Mesenchymal stem cell (in vitro differentiated cells and primary cell): ENCODE measurements around the gene SCYL2. TPM values are rescaled to one million over a fixed set of nuclear protein-coding genes. Genes with fewer than 3 reads are reported as not detected.

Experiments
- DNase-seq: peaks from one replicate; pipeline ENCODE4 v3.0.0-alpha.2; 2013
- H2AFZ ChIP-seq: one replicate; pipeline ENCODE4 v1.6.1; 2013; ENCODE audit warnings: low read depth, mild to moderate bottlenecking, control low read depth, inconsistent platforms, low read length, moderate library complexity
- H2AK5ac ChIP-seq: 2 replicates; pipeline ENCODE4 v1.6.1; 2013; ENCODE audit warnings: low read length, moderate library complexity, mild to moderate bottlenecking, inconsistent platforms; ENCODE audit not compliant: severe bottlenecking
- H2BK120ac ChIP-seq: one replicate; pipeline ENCODE4 v1.6.1; 2013; ENCODE audit warnings: low read depth, mild to moderate bottlenecking, inconsistent platforms, low read length, moderate library complexity
- H2BK12ac ChIP-seq, 2 experiments: one replicate each; pipeline ENCODE4 v1.6.1; 2013; ENCODE audit warnings: inconsistent platforms in 2 of 2, low read length in 2 of 2, mild to moderate bottlenecking in 2 of 2, moderate library complexity in 2 of 2, control low read depth in 1 of 2
- H2BK15ac ChIP-seq: one replicate; pipeline ENCODE4 v1.6.1; 2013; ENCODE audit warnings: mild to moderate bottlenecking, low read depth, inconsistent platforms; ENCODE audit not compliant: poor library complexity, severe bottlenecking
- H2BK5ac ChIP-seq: 2 replicates; pipeline ENCODE4 v1.6.1; 2013; ENCODE audit warnings: low read depth, mild to moderate bottlenecking, low read length, control low read depth, inconsistent platforms; ENCODE audit not compliant: poor library complexity, severe bottlenecking
- H3K14ac ChIP-seq, 2 experiments: one replicate each; pipeline ENCODE4 v1.6.1; 2013; ENCODE audit warnings: inconsistent platforms in 2 of 2, low read length in 2 of 2, control low read depth in 1 of 2, mild to moderate bottlenecking in 1 of 2, moderate library complexity in 1 of 2
- H3K18ac ChIP-seq, 2 experiments: one replicate each; pipeline ENCODE4 v1.6.1; 2013; ENCODE audit warnings: inconsistent platforms in 2 of 2, low read length in 2 of 2, control low read depth in 1 of 2, low read depth in 1 of 2, mild to moderate bottlenecking in 1 of 2
- H3K23ac ChIP-seq, 2 experiments: one replicate each; pipeline ENCODE4 v1.6.1; 2013; ENCODE audit warnings: inconsistent platforms in 2 of 2, low read length in 2 of 2, mild to moderate bottlenecking in 2 of 2, moderate library complexity in 2 of 2, control low read depth in 1 of 2
- H3K27ac ChIP-seq: 2 replicates; pipeline ENCODE4 v1.5.1; 2013; ENCODE audit warnings: mild to moderate bottlenecking, moderate library complexity, low read length, control low read depth, inconsistent platforms; ENCODE audit not compliant: poor library complexity, severe bottlenecking
- H3K27me3 ChIP-seq, 2 experiments: 2 replicates each; pipeline versions ENCODE4 v1.6.1 to v1.7.0; 2013; ENCODE audit warnings: low read length in 2 of 2, mild to moderate bottlenecking in 2 of 2, moderate library complexity in 2 of 2, control low read depth in 1 of 2, inconsistent platforms in 1 of 2; ENCODE audit not compliant: control insufficient read depth in 1 of 2, insufficient read depth in 1 of 2
- H3K36me3 ChIP-seq, 2 experiments: 2 replicates each; pipeline versions ENCODE4 v1.6.1 to v1.7.0; 2013; ENCODE audit warnings: low read length in 2 of 2, control low read depth in 1 of 2, inconsistent platforms in 1 of 2, low read depth in 1 of 2, mild to moderate bottlenecking in 1 of 2; ENCODE audit not compliant: insufficient read depth in 2 of 2, control insufficient read depth in 1 of 2
- H3K4ac ChIP-seq, 2 experiments: one replicate each; pipeline ENCODE4 v1.6.1; 2013; ENCODE audit warnings: inconsistent platforms in 2 of 2, low read length in 2 of 2, mild to moderate bottlenecking in 2 of 2, moderate library complexity in 2 of 2, control low read depth in 1 of 2, low read depth in 1 of 2
- H3K4me1 ChIP-seq: 2 replicates; pipeline ENCODE4 v1.6.1; 2013; ENCODE audit warnings: low read depth, low read length, control low read depth; ENCODE audit not compliant: control insufficient read depth, insufficient read depth
- H3K4me2 ChIP-seq: 2 replicates; pipeline ENCODE4 v1.6.1; 2013; ENCODE audit warnings: low read length, mild to moderate bottlenecking, inconsistent platforms; ENCODE audit not compliant: poor library complexity, severe bottlenecking
- H3K4me3 ChIP-seq, 2 experiments: 2 replicates each; pipeline versions ENCODE4 v1.5.1 to v1.7.0; 2013; ENCODE audit warnings: low read length in 2 of 2, mild to moderate bottlenecking in 2 of 2, control low read depth in 1 of 2, low read depth in 1 of 2; ENCODE audit not compliant: insufficient read depth in 1 of 2
- H3K79me1 ChIP-seq: replicated peaks from 2 replicates; pipeline ENCODE4 v1.6.1; 2013; ENCODE audit warnings: mild to moderate bottlenecking, control low read depth, low read length, inconsistent platforms; ENCODE audit not compliant: poor library complexity, severe bottlenecking
- H3K9ac ChIP-seq: 2 replicates; pipeline ENCODE4 v1.7.0; 2013; ENCODE audit warnings: mild to moderate bottlenecking, low read length, moderate library complexity
- H3K9me3 ChIP-seq: 2 replicates; pipeline ENCODE4 v1.7.0; 2013; ENCODE audit warnings: mild to moderate bottlenecking, low read length; ENCODE audit not compliant: control insufficient read depth
- H4K8ac ChIP-seq: one replicate; pipeline ENCODE4 v1.6.1; 2013; ENCODE audit warnings: inconsistent platforms, mild to moderate bottlenecking, low read length, moderate library complexity
- H4K91ac ChIP-seq: one replicate; pipeline ENCODE4 v1.6.1; 2013; ENCODE audit warnings: mild to moderate bottlenecking, low read length, inconsistent platforms
- WGBS: methylation state at CpG from one replicate; pipeline ENCODE4 v1.1.7; 2013; ENCODE audit warnings: mixed read lengths; 5-methylcytosine and 5-hydroxymethylcytosine counted together
- polyA plus RNA-seq, 2 experiments: library from polyadenylated mRNA; stranded (reverse); fragments of 200-250 nt; gene quantifications; one replicate each; pipeline ENCODE4 v1.2.3, GENCODE V29; 2013

SCYL2 gene, protein sequence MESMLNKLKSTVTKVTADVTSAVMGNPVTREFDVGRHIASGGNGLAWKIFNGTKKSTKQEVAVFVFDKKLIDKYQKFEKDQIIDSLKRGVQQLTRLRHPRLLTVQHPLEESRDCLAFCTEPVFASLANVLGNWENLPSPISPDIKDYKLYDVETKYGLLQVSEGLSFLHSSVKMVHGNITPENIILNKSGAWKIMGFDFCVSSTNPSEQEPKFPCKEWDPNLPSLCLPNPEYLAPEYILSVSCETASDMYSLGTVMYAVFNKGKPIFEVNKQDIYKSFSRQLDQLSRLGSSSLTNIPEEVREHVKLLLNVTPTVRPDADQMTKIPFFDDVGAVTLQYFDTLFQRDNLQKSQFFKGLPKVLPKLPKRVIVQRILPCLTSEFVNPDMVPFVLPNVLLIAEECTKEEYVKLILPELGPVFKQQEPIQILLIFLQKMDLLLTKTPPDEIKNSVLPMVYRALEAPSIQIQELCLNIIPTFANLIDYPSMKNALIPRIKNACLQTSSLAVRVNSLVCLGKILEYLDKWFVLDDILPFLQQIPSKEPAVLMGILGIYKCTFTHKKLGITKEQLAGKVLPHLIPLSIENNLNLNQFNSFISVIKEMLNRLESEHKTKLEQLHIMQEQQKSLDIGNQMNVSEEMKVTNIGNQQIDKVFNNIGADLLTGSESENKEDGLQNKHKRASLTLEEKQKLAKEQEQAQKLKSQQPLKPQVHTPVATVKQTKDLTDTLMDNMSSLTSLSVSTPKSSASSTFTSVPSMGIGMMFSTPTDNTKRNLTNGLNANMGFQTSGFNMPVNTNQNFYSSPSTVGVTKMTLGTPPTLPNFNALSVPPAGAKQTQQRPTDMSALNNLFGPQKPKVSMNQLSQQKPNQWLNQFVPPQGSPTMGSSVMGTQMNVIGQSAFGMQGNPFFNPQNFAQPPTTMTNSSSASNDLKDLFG
- polyA plus RNA-seq (2013, experiment 1 of 2), result 30.9 TPM
- polyA plus RNA-seq (2013, experiment 2 of 2), result 32.0 TPM

DNA sequence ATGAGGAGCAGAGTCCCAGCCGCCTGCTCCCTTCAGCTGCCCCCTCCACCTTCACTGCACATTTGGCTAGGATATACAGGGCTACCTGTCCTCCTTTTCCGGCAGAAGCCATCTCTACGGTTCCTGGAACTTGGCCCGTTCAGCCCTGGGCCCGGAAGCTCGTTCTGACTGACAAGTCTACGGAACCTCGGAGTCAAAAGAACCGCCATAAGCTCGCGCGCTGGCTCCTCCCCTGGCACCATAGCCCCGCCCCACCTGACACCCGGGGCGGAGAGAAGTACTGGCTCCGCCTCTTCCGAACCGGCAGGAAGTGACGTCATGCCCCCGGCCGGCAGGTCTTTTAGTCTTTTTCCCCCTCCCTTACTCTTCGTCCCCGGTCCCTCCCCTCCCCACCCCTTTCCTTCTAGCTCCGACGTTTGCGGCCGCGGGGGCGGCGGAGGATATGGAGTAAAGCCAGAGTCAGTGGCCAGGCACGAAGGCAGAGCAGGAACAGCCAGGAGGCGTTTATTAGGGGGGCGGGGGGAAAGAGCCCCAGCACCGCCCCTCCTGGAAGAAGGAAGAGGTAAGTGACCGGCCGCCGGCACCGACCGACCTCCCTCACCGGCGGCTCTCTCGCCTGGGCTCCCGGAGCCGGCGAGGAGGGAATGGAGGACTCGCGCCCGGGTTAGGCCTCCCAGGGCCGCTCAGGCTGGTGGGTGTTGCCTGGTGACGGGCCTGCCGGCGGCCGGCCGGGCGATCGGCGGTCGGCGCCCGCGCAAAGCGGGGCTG lies at the start of gene SCYL2, which contains the start of gene DEPDC4:
Gene SCYL2, plus strand, starts transcription at position 343 of the 768 bp plus-strand sequence. CDS start 15,794 bp downstream, outside the sequence.
Gene DEPDC4, minus strand, starts transcription at position 245 of the 768 bp plus-strand sequence. Its CDS starts 3 bp downstream, at position 242.
- H3K4ac ChIP-seq, result peak within 1 kb of the TSS; percentile 44 to 71
- H3K36me3 ChIP-seq, result peaks cover 0 to 3% of the 10 kb centered on the region in 2 experiments
- peak within 1 kb of the TSS in 1 of 2 experiments; percentile 4 for H3K14ac ChIP-seq
- peak within 1 kb of the TSS; percentile 90 for H3K27ac ChIP-seq
- peak within 1 kb of the TSS; percentile 82 for H4K91ac ChIP-seq
- H2AFZ ChIP-seq, result peak within 1 kb of the TSS; percentile 93
- peak; percentile 98 for DNase-seq
- H2BK5ac ChIP-seq, result peak within 1 kb of the TSS; percentile 67
- no peaks in the 10 kb centered on the region for H3K27me3 ChIP-seq
- peak within 1 kb of the TSS; percentile 99 for H3K9ac ChIP-seq
- peak within 1 kb of the TSS; percentile 95 to 96 for H3K4me3 ChIP-seq
- peaks cover 3% of the 10 kb centered on the region for H3K4me1 ChIP-seq
- no peak within 1 kb of the TSS for H2AK5ac ChIP-seq
- WGBS, result under 1% methylated on average over 48 of the region's 62 CpGs
- H3K23ac ChIP-seq, result peak within 1 kb of the TSS in 1 of 2 experiments; percentile 87
- peaks cover 2% of the 10 kb centered on the region for H3K79me1 ChIP-seq
- peak within 1 kb of the TSS; percentile 92 for H2BK15ac ChIP-seq
- H2BK12ac ChIP-seq, result peak within 1 kb of the TSS in 1 of 2 experiments; percentile 88
- peak within 1 kb of the TSS; percentile 95 for H4K8ac ChIP-seq
- peak within 1 kb of the TSS; percentile 52 for H2BK120ac ChIP-seq
- peak within 1 kb of the TSS; percentile 67 to 91 for H3K18ac ChIP-seq
- peak within 1 kb of the TSS; percentile 77 for H3K4me2 ChIP-seq
- H3K9me3 ChIP-seq, result no peaks in the 10 kb centered on the region

DNA sequence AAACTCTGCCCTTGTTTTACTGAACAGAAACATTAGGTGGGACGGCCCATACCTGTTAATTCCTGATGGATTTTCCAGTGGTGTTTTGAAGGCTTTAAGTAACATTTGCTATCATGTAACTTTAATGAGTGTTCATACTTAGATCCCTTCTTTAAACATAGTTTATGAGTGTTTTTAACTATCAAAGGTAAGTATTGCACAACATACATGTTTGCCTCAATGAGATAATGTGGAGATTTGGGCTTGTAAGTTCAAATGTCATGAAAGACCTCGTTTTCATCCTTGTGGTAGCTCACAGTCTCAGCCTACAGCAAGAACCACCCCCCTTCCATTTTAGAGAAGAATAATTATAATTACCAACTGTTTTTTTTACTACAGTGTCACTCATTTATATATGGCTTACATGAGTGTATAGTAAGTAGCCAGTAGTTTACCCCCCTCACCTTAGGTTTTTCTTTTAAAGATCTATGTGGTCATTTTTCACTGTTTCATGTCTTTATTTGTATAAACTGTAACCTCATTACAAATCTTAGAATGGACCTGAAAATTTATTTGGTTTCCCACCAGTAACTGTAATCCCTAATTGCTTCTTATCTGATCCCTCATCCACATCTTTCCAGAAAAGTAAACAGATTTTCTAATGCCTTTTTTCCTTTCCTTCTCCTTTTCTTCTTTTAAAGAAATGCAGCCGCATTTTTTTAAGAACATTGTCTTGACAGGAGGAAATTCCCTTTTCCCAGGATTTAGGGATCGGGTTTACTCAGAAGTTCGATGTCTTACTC lies 47.5 kb upstream of the SCYL2 start:
- H4K91ac ChIP-seq, result no peak overlapping the region
- no peak overlapping the region for H3K27ac ChIP-seq
- H3K27me3 ChIP-seq, result no peaks in the 10 kb centered on the region
- WGBS, result 98% methylated on average over 4 of the region's 5 CpGs
- no peaks in the 10 kb centered on the region for H3K9me3 ChIP-seq
- peaks cover 3% of the 10 kb centered on the region for H3K4me1 ChIP-seq
- H2AK5ac ChIP-seq, result no peak overlapping the region
- no peak overlapping the region for H4K8ac ChIP-seq
- H3K23ac ChIP-seq, result no peak overlapping the region
- H3K18ac ChIP-seq, result no peak overlapping the region
- no peak overlapping the region for H3K4me3 ChIP-seq
- peaks cover 2% of the 10 kb centered on the region for H3K79me1 ChIP-seq
- H2AFZ ChIP-seq, result no peak overlapping the region
- H2BK15ac ChIP-seq, result no peak overlapping the region
- no peak overlapping the region for H2BK5ac ChIP-seq
- no peak overlapping the region for H3K4ac ChIP-seq
- DNase-seq, result no peak
- H3K4me2 ChIP-seq, result no peak overlapping the region
- no peak overlapping the region for H3K9ac ChIP-seq
- no peak overlapping the region for H2BK120ac ChIP-seq
- no peak overlapping the region for H2BK12ac ChIP-seq
- H3K36me3 ChIP-seq, result peaks cover 13 to 75% of the 10 kb centered on the region in 2 experiments
- H3K14ac ChIP-seq, result no peak overlapping the region

DNA sequence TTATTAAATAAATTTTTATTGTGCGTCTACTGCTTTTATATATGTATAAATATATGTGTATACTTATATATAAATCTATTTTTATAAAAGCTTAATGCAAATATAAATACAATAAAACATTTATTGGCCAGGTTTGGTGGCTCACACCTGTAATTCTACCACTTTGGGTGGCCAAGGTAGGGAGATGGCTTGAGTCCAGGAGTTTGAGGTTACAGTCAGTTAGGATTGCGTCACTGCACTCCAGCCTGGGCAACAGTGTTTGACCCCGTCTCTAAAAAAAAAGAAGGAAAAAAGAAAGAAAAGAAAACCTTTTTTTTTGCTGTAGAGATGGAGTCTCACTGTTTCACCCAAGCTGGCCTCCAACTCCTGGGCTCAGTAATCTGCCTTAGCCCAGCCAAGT lies 45.5 kb upstream of the SCYL2 start:
- Histone ChIP-seq H3K4ac (no peak overlapping the region), H3K9me3 (no peaks in the 10 kb centered on the region), H3K4me1 (no peaks in the 10 kb centered on the region), H2BK5ac (no peak overlapping the region), H2BK15ac (no peak overlapping the region), H2BK12ac (no peak overlapping the region), H4K91ac (no peak overlapping the region), H3K27me3 (no peaks in the 10 kb centered on the region), H3K14ac (no peak overlapping the region), H4K8ac (no peak overlapping the region), H3K36me3 (peaks cover 9 to 75% of the 10 kb centered on the region in 2 experiments), H3K4me3 (no peak overlapping the region), H2AK5ac (no peak overlapping the region), H2BK120ac (no peak overlapping the region), H2AFZ (no peak overlapping the region), H3K9ac (no peak overlapping the region), H3K79me1 (no peaks in the 10 kb centered on the region), H3K23ac (no peak overlapping the region), H3K4me2 (no peak overlapping the region), H3K27ac (no peak overlapping the region), H3K18ac (no peak overlapping the region)
- WGBS, result 96% methylated on average over 2 of the region's 3 CpGs
- DNase-seq, result no peak
